ENCODE data around the gene CAMK2B. TPM values are rescaled to one million over a fixed set of nuclear protein-coding genes. Genes with fewer than 3 reads are reported as not detected.
A peak's percentile ranks its signal among the peaks of the same experiment; 100 is the strongest.

CAMK2B gene
- not detected in 2 replicates for total RNA-seq (2014; rRNA removed; shearing (Covaris generic))
- polyA plus RNA-seq (2016; fragmentation: Nextera tagmentation; extraction: Ambion mirVana) = not detected in 2 replicates
- long read RNA-seq = 0 reads

DNA sequence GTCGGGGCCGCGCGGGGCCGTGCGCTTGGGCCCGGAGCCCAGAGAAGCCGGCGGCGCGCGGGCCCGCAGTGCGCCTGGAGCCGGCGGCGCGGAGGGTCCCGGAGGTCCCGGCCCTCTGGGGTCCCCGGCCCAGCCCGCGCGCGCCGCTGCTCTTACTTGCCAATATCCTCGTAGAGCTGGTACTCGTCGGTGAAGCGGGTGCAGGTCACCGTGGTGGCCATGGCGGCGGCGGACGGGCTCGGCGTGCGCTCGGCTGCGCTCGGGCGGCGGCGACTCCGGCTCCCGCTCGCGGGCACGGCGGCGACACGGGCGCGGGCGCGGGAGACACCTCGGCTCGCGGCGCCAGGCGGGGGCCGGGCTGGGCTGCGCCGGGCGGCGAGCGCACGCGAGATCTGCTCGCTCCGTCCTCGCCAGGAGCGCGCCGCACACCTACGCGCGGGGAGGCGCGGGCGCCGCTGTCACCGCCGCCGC, at the start of gene CAMK2B:
CAMK2B (minus strand) TSS at position 394 of the 471 bp plus-strand sequence; CDS start at position 221, 173 bp downstream.
- H3K4me3 ChIP-seq = peak within 1 kb of the TSS; percentile 61
- peak within 1 kb of the TSS; percentile 80 for H3K4me2 ChIP-seq
- H3K4me3 Mint-ChIP-seq = peak within 1 kb of the TSS; percentile 85
- no peak for ATAC-seq
- H4K20me1 ChIP-seq (replicated peaks; ENCODE audit: insufficient read depth) = no peaks in the 10 kb centered on the region
- H3K4me1 Mint-ChIP-seq = peaks cover 14% of the 10 kb centered on the region
- H3K9me3 Mint-ChIP-seq = peaks cover 2% of the 10 kb centered on the region; the same call in 2 of the 3 replicates
- H3K36me3 ChIP-seq (ENCODE audit: insufficient read depth) = no peaks in the 10 kb centered on the region
- H3K27me3 Mint-ChIP-seq (ENCODE audit: insufficient read depth, low read depth, poor library complexity) = peaks cover 46% of the 10 kb centered on the region
- peak within 1 kb of the TSS; percentile 80; the same call in 1 of the 2 replicates for H2AFZ ChIP-seq
- H3K36me3 Mint-ChIP-seq (ENCODE audit: low read depth) = peaks cover 3% of the 10 kb centered on the region; the same call in 1 of the 3 replicates
- no peaks in the 10 kb centered on the region for H3K79me2 ChIP-seq (replicated peaks; ENCODE audit: insufficient read depth)
- H3K27ac ChIP-seq (ENCODE audit: low read depth) = no peak within 1 kb of the TSS
- TF ChIP-seq, protein P1, sequence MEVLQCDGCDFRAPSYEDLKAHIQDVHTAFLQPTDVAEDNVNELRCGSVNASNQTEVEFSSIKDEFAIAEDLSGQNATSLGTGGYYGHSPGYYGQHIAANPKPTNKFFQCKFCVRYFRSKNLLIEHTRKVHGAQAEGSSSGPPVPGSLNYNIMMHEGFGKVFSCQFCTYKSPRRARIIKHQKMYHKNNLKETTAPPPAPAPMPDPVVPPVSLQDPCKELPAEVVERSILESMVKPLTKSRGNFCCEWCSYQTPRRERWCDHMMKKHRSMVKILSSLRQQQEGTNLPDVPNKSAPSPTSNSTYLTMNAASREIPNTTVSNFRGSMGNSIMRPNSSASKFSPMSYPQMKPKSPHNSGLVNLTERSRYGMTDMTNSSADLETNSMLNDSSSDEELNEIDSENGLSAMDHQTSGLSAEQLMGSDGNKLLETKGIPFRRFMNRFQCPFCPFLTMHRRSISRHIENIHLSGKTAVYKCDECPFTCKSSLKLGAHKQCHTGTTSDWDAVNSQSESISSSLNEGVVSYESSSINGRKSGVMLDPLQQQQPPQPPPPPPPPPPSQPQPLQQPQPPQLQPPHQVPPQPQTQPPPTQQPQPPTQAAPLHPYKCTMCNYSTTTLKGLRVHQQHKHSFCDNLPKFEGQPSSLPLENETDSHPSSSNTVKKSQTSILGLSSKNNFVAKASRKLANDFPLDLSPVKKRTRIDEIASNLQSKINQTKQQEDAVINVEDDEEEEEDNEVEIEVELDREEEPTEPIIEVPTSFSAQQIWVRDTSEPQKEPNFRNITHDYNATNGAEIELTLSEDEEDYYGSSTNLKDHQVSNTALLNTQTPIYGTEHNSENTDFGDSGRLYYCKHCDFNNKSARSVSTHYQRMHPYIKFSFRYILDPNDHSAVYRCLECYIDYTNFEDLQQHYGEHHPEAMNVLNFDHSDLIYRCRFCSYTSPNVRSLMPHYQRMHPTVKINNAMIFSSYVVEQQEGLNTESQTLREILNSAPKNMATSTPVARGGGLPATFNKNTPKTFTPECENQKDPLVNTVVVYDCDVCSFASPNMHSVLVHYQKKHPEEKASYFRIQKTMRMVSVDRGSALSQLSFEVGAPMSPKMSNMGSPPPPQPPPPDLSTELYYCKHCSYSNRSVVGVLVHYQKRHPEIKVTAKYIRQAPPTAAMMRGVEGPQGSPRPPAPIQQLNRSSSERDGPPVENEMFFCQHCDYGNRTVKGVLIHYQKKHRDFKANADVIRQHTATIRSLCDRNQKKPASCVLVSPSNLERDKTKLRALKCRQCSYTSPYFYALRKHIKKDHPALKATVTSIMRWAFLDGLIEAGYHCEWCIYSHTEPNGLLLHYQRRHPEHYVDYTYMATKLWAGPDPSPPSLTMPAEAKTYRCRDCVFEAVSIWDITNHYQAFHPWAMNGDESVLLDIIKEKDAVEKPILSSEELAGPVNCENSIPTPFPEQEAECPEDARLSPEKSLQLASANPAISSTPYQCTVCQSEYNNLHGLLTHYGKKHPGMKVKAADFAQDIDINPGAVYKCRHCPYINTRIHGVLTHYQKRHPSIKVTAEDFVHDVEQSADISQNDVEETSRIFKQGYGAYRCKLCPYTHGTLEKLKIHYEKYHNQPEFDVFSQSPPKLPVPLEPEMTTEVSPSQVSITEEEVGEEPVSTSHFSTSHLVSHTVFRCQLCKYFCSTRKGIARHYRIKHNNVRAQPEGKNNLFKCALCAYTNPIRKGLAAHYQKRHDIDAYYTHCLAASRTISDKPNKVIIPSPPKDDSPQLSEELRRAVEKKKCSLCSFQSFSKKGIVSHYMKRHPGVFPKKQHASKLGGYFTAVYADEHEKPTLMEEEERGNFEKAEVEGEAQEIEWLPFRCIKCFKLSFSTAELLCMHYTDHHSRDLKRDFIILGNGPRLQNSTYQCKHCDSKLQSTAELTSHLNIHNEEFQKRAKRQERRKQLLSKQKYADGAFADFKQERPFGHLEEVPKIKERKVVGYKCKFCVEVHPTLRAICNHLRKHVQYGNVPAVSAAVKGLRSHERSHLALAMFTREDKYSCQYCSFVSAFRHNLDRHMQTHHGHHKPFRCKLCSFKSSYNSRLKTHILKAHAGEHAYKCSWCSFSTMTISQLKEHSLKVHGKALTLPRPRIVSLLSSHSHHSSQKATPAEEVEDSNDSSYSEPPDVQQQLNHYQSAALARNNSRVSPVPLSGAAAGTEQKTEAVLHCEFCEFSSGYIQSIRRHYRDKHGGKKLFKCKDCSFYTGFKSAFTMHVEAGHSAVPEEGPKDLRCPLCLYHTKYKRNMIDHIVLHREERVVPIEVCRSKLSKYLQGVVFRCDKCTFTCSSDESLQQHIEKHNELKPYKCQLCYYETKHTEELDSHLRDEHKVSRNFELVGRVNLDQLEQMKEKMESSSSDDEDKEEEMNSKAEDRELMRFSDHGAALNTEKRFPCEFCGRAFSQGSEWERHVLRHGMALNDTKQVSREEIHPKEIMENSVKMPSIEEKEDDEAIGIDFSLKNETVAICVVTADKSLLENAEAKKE (CRISPR knock-in tag; IDR thresholded peaks at IDR 0.05) = no peak
- TF ChIP-seq, protein P2, sequence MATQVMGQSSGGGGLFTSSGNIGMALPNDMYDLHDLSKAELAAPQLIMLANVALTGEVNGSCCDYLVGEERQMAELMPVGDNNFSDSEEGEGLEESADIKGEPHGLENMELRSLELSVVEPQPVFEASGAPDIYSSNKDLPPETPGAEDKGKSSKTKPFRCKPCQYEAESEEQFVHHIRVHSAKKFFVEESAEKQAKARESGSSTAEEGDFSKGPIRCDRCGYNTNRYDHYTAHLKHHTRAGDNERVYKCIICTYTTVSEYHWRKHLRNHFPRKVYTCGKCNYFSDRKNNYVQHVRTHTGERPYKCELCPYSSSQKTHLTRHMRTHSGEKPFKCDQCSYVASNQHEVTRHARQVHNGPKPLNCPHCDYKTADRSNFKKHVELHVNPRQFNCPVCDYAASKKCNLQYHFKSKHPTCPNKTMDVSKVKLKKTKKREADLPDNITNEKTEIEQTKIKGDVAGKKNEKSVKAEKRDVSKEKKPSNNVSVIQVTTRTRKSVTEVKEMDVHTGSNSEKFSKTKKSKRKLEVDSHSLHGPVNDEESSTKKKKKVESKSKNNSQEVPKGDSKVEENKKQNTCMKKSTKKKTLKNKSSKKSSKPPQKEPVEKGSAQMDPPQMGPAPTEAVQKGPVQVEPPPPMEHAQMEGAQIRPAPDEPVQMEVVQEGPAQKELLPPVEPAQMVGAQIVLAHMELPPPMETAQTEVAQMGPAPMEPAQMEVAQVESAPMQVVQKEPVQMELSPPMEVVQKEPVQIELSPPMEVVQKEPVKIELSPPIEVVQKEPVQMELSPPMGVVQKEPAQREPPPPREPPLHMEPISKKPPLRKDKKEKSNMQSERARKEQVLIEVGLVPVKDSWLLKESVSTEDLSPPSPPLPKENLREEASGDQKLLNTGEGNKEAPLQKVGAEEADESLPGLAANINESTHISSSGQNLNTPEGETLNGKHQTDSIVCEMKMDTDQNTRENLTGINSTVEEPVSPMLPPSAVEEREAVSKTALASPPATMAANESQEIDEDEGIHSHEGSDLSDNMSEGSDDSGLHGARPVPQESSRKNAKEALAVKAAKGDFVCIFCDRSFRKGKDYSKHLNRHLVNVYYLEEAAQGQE (IDR thresholded peaks at IDR 0.05; ENCODE audit: unreplicated experiment) = no peak
- no peak for TF ChIP-seq EZH2phosphoT487 (IDR thresholded peaks at IDR 0.05; ENCODE audit: unreplicated experiment)
- TF ChIP-seq, protein P3, sequence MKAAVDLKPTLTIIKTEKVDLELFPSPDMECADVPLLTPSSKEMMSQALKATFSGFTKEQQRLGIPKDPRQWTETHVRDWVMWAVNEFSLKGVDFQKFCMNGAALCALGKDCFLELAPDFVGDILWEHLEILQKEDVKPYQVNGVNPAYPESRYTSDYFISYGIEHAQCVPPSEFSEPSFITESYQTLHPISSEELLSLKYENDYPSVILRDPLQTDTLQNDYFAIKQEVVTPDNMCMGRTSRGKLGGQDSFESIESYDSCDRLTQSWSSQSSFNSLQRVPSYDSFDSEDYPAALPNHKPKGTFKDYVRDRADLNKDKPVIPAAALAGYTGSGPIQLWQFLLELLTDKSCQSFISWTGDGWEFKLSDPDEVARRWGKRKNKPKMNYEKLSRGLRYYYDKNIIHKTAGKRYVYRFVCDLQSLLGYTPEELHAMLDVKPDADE (IDR thresholded peaks at IDR 0.05) = no peak
- no peak for TF ChIP-seq ZNF331 (CRISPR knock-in tag; IDR thresholded peaks at IDR 0.05; ENCODE audit: low read depth)
- TF ChIP-seq POLR2AphosphoS5 (IDR thresholded peaks at IDR 0.05; ENCODE audit: low read depth) = no peak
- TF ChIP-seq NANOG (IDR thresholded peaks at IDR 0.05; ENCODE audit: borderline replicate concordance) = no peak
- TF ChIP-seq STAT1 (IDR thresholded peaks at IDR 0.05; ENCODE audit: unreplicated experiment) = no peak
- TF ChIP-seq ZNF114 (CRISPR knock-in tag; IDR thresholded peaks at IDR 0.05) = no peak
- TF ChIP-seq, protein P4, sequence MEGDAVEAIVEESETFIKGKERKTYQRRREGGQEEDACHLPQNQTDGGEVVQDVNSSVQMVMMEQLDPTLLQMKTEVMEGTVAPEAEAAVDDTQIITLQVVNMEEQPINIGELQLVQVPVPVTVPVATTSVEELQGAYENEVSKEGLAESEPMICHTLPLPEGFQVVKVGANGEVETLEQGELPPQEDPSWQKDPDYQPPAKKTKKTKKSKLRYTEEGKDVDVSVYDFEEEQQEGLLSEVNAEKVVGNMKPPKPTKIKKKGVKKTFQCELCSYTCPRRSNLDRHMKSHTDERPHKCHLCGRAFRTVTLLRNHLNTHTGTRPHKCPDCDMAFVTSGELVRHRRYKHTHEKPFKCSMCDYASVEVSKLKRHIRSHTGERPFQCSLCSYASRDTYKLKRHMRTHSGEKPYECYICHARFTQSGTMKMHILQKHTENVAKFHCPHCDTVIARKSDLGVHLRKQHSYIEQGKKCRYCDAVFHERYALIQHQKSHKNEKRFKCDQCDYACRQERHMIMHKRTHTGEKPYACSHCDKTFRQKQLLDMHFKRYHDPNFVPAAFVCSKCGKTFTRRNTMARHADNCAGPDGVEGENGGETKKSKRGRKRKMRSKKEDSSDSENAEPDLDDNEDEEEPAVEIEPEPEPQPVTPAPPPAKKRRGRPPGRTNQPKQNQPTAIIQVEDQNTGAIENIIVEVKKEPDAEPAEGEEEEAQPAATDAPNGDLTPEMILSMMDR (conservative IDR thresholded peaks at IDR 0.05; ENCODE audit: low read depth in 2 of 2) = no peak
- TF ChIP-seq CREB1 (CRISPR knock-in tag; IDR thresholded peaks at IDR 0.05; ENCODE audit: low read depth) = no peak
- TF ChIP-seq JUNB (IDR thresholded peaks at IDR 0.05; ENCODE audit: unreplicated experiment) = no peak
- TF ChIP-seq EZH2 (IDR thresholded peaks at IDR 0.05; ENCODE audit: low read depth, unreplicated experiment) = no peak
- no peaks in the 10 kb centered on the region for H3F3A ChIP-seq (replicated peaks; ENCODE audit: low read depth)
- no peak within 1 kb of the TSS for H3K27ac Mint-ChIP-seq
- H3K9me2 ChIP-seq (ENCODE audit: insufficient read depth) = peaks cover 2% of the 10 kb centered on the region; the same call in 1 of the 2 replicates
- peaks cover 57% of the 10 kb centered on the region for H3K27me3 ChIP-seq (ENCODE audit: insufficient read depth)
- peak; percentile 34 for DNase-seq (ENCODE audit: low spot score)
- no peaks in the 10 kb centered on the region for H3K4me1 ChIP-seq (ENCODE audit: insufficient read depth)

Measured in GM23338 (cell line).